HG02571 (cell line): ENCODE results near the gene CREB5.

ENCODE experiments used
- ATAC-seq: cut with Tn5 transposase; IDR thresholded peaks from one replicate; pipeline ENCODE4 v1.9.1; 2021; ENCODE audit warnings: mild to moderate bottlenecking, moderate library complexity; ENCODE audit not compliant: unreplicated experiment

The CREB5 gene

GRCh38 chr7:28669330-28669729, 257.0 kb downstream of the CREB5 start:
- no peak for ATAC-seq

DNA sequence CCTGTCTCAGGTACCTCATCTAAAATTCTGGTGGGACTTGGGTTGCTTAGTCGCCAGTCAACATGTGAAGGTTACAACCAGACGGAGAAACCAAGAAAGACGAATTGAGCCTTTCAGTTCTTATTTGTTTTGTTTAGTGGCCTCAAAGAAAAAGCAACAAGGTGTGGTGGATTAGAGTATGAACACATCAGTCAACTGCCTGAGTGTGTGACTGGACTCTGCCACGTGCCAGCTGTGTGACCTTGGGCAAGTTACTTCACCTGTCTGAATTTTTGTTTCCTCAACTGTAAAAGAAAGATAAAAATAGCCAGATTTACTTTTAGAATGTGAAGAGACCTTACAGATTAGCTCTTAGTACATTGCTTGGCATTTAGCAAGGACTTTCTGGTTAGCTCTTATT, 259.2 kb downstream of the CREB5 start:
- no peak for ATAC-seq

DNA sequence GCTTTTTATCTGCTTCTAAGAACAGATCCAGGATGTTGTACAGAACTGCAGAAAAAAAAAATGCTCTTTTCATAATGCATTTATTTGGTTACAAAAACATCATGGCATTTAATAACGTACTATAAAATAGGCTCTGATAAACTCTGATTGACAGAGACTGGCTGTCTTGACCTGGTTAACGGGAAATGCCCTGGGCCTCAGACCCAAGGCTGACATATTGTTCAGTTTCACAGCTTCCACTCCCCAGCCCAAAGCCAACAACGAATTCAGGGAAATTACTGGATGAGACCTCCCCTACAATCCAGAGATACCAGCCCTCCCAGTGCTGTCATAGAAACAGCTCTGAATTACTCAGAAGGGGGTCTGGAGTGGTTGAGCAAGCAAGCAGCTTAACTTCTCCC, 260.1 kb downstream of the CREB5 start:
- no peak for ATAC-seq

DNA sequence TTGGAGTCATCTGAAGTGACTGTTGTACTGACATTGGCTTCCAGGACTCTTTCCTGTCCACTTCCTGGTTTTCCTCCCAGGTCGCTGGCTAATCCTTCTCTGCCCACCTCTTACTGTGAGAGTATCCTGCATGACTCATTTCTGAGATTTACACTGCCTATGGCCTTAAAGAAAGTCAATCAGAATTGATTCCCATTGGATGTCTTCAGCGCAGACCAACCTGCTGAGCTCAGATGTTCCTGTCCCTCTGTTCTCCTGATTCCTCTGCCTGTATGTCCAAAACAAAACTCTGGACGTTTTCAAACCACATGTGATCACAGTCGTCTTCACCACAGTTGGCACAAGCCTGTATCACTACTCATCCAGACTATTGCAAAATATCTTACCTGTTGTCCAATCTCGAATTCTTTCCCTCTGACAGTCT, 262.1 kb downstream of the CREB5 start:
- no peak for ATAC-seq

DNA sequence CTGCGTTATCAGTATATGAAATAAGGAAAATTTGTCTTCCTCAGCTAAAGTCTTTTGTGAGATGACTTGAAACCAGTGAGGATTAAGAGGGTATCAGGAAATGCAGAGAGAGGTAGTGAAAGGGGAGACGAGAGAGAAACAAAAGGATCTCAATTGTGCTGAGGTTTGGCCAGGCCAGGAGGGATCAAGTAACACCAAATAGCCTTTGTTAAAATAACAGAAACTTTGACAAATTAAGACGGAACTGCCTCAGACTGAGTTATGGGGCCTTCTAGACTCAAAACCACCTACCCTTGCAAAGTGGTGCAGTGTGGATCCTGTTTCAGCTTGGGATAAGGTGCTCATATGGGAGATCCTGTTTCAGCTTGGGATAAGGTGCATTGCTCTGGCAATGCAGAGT, 263.1 kb downstream of the CREB5 start:
- no peak for ATAC-seq

GRCh38 chr7:28677668-28678067, 265.4 kb downstream of the CREB5 start:
- no peak for ATAC-seq

DNA sequence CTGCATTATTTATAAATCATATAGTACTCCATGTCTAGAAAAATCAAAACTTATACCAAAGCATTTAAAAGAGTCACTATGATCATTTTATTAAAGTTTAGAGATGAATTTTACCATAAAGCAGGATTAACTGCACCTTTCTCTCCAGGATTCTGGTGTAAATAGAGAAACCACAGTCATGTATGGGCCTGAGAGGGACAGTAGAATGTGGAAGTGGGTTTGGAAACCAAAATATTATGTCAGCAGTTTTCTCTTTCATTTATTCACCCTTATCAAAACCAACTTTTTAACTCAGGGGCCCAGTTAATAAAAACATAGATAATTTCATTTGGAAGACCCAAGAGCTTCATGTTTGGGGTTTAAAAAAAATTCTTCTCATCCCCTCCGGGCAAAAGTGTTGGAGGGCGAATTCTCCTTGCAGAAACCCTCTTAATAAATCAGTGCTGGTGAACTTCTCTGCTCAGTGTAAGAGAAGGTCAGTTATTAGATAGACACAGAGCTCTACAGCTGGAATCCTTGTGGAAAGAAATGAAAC, 266.2 kb downstream of the CREB5 start:
- no peak for ATAC-seq

GRCh38 chr7:28681693-28682310, 269.5 kb downstream of the CREB5 start:
- ATAC-seq = no peak

- no peak for ATAC-seq
Measured at GRCh38 chr7:28682801-28683200, 270.5 kb downstream of the CREB5 start.

DNA sequence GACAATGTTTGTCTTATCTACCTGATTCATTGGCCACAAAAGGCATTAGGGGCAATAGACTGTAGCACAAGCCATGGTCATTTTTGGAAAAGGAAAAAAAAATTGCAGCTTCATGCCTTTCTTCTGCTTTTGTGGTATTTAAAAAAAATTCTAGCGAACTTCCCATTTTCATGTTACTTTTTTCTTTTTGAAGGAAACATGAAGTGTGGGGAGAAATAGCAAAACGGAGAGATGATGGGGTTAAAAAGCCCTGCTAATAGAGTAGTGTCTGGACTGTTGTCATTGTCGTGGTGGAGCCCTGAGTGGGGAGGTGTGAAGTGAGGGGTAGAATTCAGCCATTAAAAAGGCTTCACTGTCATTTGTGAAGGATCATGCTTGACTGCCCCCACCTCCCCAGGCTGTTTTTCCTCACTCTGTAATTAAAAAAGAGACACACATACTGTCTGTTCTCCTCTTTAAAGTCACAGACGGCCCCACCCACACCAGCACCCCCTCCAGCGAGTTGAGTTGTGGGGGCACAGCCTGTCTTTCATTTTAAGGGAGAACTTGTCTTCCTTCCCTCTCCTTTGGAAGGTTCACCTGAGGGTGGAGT, 272.4 kb downstream of the CREB5 start:
- ATAC-seq = no peak

GRCh38 chr7:28685242-28685643, 272.9 kb downstream of the CREB5 start:
- ATAC-seq = no peak

DNA sequence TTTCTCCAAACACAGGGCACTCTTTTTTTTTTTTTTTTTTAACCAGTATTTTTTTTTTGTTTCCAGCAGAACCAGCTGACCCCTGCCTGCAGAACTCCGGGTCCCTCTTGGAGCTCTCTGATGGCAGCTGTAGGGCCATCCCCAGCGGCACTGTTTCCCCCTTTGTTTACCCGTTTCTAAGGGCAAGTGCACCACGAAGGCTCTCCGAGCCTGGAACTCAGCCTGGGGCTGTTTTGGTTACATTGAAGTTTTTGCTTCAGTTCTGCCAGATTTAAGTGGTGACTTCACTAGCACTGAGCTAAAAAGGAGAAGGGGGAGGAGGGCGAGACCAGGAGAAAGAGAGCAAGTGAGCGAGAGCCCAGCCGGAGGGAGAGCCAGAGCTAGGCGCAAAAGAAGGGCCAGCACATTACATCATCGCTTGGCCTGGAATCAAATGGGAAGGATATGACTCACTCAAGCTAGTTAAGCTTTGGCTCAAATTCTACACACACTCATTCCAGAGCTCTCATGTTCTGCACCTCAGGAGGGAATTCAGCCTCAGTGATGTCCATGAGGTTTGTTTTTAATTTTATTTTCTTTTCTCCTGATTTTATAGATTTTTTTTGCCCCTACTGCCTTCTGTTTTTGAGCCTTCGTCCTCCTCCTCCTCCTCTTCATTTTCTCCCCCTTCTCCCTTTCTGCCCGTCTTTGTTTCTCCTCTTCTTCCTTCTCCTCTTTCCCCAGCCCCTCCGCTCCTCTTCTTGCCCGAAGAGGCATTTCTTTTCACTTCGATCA, 273.5 kb downstream of the CREB5 start:
- ATAC-seq = no peak

DNA sequence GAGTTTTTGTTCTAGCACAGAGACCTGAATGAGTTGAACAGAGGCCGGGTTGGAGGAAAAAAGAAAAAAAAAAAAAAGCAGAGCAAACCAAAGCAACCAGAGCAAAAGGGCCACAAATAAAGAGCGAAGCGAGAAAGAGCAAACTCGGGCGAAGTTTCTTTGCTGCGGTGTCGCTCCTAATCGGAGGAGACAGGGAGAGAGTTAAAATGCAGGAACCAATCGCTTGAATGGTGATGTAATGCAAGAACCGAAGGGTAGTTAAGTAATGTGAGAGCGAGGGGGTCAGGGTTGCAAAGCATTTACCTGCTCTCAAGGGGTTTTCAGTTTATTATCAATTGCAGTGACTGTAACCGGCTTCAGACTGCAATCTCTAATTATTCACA, 274.1 kb downstream of the CREB5 start:
- ATAC-seq = no peak

DNA sequence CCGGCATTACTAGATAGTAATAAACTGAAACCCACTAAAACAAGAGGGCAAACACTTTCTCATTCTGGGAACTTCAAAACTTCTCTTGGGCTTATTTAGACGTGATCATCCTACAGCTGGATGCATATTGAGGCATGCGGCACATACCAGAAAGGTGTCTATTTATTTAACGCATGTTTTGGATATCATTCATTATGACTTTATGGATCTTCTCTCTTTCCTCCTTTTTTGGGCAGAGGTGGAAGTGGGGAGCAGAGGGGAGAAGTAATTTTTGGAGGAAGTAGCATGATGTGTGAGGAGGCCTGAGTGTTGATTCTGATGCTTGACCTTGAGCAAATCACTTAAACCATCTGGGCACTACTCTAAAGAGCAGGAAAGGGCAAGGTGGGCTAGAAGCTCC, 275.2 kb downstream of the CREB5 start:
- no peak for ATAC-seq

DNA sequence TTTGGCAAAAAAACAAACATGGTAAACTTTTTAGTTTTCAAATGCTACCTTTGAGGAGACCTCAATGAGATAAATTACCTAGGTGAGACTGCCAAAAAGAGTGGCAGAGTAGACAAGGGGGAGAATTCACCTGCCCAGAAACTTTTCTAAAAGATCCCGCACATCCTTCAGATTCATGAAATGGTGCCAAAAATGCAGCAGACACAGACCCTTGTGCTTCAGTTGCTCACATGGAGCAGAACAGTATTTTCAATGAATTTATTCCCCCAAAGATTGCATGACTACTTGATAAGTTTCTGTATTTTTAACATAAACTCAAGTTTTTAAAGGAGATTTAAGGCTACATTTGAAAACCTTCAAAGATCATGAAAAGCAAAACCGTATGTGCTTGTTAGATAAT, 275.9 kb downstream of the CREB5 start:
- no peak for ATAC-seq

- no peak for ATAC-seq
Measured at GRCh38 chr7:28688651-28689050, 276.3 kb downstream of the CREB5 start.

DNA sequence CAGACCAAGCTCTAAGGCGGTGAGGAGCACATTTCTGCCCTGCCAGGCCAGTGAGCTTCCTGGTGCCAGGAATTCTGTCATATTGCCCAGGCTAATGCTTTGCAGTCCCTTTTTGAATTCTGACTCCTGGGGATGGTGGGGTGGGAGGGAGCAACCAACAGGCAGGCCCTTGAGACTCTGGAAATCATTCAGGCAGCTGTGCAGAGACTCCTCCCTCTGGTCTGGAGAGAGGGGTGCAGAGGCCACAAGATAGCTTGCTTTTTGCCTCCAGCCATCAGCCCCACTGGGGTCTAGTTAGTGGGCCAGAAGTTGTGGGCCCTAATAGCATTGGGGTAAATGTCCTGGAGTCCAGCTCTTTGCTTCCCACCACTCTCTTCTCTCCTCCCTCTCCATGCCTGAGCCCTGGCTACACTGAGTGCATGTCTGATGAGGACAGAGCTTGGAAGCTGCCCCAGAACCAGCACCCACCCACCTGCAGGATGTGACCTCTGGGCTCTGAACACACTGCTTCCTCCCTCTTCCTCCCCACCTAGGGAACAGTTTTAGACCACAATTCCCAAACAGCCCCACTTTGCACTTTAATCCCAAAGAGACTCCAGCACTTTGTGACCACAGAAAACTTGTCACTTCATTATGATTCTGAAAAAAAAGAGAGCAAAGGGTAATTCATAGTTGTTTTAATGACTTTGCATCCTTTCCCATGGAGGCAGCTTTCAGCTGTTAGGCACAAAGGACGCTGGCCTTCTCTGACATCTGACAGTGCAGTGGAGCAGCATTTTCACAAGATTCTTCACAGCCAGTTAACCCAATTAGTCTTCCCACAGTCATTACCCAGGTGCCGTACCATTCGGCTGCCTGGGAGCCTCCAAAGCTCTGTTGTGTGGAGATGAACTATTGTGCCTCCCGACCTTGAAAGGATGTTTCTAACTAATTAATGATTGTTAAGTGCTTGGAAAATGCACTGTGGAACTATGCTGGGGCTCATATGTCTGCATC, 283.3 kb downstream of the CREB5 start:
- ATAC-seq = no peak

- ATAC-seq = no peak
Measured at GRCh38 chr7:28697913-28698563, 285.7 kb downstream of the CREB5 start.

DNA sequence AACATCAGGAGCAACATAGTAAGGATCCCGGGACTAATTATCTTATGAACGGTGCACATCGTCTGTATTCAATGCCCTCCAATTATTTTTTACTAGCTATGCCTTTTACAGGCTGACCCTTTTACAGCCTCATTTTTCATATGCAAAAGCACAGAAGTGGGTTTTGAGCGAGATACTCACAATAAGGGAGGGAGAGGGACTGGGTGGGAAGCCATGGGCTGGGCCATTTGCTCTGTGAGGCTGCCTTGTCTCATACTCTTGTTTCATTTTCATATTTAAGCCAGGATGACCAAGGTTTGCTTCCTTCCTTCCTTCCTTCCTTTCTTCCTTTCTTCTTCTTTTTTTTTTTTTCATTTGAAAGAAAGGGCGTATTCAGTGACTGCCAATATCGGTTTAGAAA, 286.5 kb downstream of the CREB5 start:
- no peak for ATAC-seq

DNA sequence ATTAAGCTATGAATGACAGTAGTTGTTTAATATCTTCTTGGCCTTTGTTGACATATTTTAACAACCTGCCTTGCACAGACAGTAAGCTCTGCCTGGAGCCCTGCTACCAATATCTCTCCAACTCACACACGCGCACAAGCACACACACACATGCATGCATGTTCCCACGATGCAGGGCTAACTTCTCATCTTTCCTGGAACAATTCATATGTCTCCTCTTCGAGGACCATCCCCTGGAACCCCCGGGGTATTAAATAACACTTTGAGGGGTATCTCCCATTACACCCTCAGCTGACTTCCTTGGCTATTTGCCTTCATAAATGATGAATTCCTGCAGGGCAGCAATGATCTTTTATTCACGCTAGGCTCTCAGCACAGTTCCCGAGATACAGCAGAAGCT, 287.8 kb downstream of the CREB5 start:
- ATAC-seq = no peak
